NCI-H526 (cell line): ENCODE results near the gene SPATA25.
A peak's percentile ranks its signal among the peaks of the same experiment; 100 is the strongest.
"Not testable (repeated sequence)": the region's sequence is repeated elsewhere in the genome, so short reads cannot be mapped to it uniquely, and the experiment has no call there.

ENCODE experiments used
- DNase-seq, 2 experiments: peaks; one replicate each; lab custom pipeline; 2025; lab: John Stamatoyannopoulos, UW

Gene SPATA25

GRCh38 chr20:45887346-45887715, at the start of gene SPATA25:
TSS of gene SPATA25 (minus strand) at chr20:45887622. CDS start at chr20:45887590, 32 bp downstream.
- DNase-seq: no peak

GRCh38 chr20:45935416-45936046, 48.1 kb upstream of the SPATA25 start:
- DNase-seq: no peak

GRCh38 chr20:45934586-45935415, 47.4 kb upstream of the SPATA25 start, which contains the start of gene PCIF1:
TSS of gene PCIF1 (plus strand) at chr20:45934683. CDS start at chr20:45939000, 4,317 bp downstream.
- DNase-seq: peak; percentile 92 to 99

GRCh38 chr20:45934046-45934585, 46.7 kb upstream of the SPATA25 start:
- DNase-seq: peak; percentile 63 to 76

- DNase-seq: peak; percentile 83 to 94
These were observed 46.0 kb upstream of the SPATA25 start for GRCh38 chr20:45933266-45934045.

- not testable (repeated sequence) for DNase-seq
These were observed 44.3 kb upstream of the SPATA25 start for GRCh38 chr20:45931680-45932079.

GRCh38 chr20:45927071-45927878, 39.9 kb upstream of the SPATA25 start:
- no peak for DNase-seq

- DNase-seq: no peak
These were observed 39.3 kb upstream of the SPATA25 start for GRCh38 chr20:45926731-45927070.

GRCh38 chr20:45925821-45926506, 38.5 kb upstream of the SPATA25 start:
- no peak for DNase-seq

- DNase-seq: no peak
These were observed 37.2 kb upstream of the SPATA25 start for GRCh38 chr20:45924391-45925261.

GRCh38 chr20:45921337-45922189, 34.1 kb upstream of the SPATA25 start:
- DNase-seq: no peak

- DNase-seq: no peak
These were observed 33.3 kb upstream of the SPATA25 start for GRCh38 chr20:45920462-45921336.

- DNase-seq: no peak
These were observed 32.3 kb upstream of the SPATA25 start for GRCh38 chr20:45919542-45920399.

- DNase-seq: no peak
These were observed 31.5 kb upstream of the SPATA25 start for GRCh38 chr20:45918779-45919537.

GRCh38 chr20:45918182-45918737, 30.8 kb upstream of the SPATA25 start:
- no peak for DNase-seq

- no peak for DNase-seq
These were observed 30.3 kb upstream of the SPATA25 start for GRCh38 chr20:45917790-45918141.
